ENCODE data around the gene ATXN2.
A peak's percentile ranks its signal among the peaks of the same experiment; 100 is the strongest.

Gene ATXN2

DNA sequence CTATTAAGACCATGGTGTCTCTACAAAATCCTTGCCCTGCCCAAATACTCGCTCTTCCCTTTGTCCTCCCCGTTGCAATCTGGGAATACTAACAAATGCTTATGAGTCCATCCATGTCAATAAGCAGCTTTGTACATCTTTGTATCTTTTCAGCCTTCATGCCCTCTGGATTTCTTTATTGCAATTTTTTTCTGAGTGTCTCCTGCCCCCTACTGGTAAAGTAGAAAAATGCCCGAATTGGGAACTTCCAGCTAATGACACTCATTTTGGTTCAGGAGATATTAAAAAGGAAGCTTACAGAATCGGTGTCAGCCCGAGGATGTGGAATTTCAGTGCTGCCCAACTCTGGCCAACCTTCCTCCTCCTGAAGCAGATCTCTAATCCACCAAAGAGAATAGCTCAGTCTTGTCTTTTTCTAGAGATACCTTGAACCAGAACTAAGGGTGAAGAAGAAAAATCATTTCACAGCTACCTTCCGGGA lies 147.4 kb downstream of the ATXN2 start:
- peak; percentile 54 for DNase-seq (ENCODE audit: low spot score)

GRCh38 chr12:111451232-111451631 lies 147.9 kb downstream of the ATXN2 start:
- no peak for DNase-seq (ENCODE audit: low spot score)

DNA sequence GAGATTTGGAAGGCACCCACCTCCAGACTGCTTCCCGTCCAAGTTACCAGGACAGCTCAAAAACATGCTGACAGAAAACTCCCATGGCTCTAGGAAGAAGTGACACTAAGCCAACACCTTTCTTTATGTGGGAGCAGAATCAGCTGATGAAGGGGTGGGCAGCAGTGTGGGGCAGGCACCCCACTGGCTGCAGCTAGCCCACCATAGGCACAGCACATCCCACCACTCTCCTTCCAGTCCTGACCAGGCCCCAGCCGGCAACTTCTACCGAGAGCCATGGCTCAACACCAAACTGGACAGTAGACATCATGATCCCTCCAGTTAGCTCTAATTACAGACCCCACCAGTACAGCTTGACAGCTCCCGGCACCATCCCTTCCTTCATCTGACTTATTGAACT lies 148.4 kb downstream of the ATXN2 start:
- no peak for DNase-seq (ENCODE audit: low spot score)

DNA sequence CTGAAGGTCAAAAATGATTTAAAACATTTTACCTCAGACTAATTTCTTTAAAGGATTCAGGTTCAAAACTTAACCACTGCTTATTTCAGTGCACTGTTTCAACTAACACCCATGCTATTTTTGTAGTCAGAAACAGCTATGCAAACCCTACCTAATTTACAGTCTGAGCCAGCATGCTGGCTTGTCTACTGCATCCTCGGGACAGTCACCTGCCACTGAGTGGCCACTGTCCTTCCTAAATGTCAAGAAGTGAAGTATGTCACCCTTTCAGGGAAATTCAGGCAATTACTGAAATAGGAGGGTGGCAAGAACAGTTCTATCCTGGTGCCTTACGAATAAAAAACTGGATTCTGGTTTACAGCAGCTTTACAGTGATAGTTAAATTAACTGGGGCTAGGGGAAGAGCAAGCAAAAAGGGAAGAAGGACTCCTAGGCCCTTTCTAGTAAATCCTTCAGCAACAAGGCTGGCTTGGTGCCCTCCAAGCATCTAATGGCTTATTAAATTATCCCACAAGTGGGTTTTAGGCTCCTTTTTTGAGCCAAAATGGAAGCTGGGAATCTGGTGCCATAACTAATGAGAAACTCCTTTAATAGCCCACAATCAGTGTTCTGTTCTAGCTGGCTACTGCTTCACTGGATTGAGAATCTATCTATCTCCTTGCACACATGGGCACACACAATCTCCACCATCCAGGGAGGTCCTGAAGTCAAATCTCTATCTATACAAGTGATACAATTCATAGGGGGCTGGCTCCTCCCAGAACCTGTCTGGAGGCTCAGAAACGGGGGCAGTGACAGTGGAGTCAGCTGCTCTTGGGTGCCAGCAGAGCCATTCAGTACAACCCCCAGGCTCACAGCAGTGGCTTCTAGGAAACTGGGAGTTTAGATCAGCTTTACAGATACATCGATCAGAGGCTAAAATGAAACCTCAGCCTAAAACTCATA lies 150.0 kb downstream of the ATXN2 start:
- no peak for DNase-seq (ENCODE audit: low spot score)

- no peak for DNase-seq (ENCODE audit: low spot score)
Measured at GRCh38 chr12:111448266-111448830, 150.8 kb downstream of the ATXN2 start.

GRCh38 chr12:111447571-111448265 lies 151.4 kb downstream of the ATXN2 start:
- DNase-seq (ENCODE audit: low spot score) = no peak

GRCh38 chr12:111446631-111447570 lies 152.2 kb downstream of the ATXN2 start:
- no peak for DNase-seq (ENCODE audit: low spot score)

DNA sequence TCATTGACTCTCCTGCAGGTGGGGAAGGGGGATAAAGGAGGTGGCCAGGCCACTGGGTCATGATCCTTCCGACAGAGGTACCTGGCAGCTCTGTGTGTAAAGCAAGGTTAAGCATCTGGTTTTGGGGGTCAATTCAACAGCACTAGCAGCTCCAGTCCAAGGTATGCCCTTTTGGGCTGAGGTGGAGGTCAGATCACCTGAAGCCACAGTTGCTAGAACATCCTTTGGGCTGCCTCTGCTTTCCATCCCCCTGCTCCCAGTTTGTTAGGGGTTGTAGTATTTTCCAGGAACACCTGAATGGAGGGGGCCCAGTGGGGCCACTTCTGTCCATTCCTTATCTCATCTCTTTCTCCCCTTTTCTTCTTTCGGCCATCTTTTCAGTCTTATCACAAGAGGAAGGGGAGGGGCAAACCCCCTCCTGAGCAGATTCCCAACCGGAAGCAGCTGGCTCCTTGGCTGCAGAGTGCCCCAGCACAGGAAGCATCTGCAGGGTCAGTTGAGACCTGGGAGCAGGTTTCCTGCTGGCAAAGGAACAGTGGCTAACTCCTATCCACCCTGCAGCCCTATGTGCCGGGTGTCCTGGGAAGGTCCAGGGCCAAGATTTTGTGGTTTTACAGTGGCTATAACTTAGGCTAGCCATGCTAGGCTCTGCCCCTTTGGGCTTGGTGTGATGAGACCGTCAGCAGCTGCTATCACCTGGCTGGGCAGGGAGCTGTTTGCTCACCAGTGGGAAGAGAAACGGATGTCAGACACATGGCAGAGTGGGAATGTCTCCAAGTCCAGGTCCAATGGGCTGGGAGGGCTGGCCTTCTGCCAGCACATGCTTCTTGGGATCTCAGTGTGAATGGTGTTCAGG lies 153.2 kb downstream of the ATXN2 start:
- no peak for DNase-seq (ENCODE audit: low spot score)

DNA sequence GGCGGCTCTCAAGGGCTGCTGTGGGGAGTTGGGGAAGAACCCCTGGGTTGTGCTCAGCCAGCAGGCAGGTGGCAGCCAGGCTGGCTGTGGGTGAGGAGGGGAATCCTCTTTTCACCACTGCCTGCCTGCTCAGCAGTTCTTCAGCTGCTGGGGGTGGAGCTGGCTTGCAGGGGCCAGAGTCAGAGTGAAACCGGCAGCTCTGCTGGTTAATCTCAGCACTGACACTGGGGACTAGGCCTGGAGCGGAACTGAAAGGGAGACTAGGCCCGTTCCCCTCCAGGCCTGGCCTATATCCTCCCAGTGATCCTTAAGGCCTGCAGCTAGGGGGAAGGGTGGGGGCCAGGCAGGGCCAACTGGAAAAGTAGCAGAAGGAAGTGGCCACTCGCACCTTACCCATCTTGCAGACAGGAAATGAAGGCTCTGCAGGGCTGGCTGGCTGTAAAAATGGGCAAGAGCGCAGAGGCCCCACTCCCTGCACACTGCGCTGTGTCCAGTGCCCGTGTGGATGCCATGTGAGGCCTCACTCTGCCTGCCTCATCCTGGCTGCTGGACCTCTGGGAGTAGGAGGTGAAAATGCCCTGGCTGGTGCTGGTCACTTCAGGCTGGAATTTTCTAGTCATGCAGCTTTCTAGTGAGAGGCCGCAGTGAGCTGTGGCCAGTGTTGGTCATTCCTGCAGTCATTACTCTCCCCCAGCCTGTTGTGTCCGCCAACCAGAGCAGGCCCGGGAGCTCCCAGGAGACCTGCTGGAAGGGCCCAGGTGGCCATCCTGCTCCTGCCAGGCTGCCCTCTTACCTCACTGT lies 154.0 kb downstream of the ATXN2 start:
- DNase-seq (ENCODE audit: low spot score) = no peak

GRCh38 chr12:111444314-111444924 lies 154.7 kb downstream of the ATXN2 start:
- no peak for DNase-seq (ENCODE audit: low spot score)

GRCh38 chr12:111443586-111443985 lies 155.5 kb downstream of the ATXN2 start:
- DNase-seq (ENCODE audit: low spot score) = no peak

- DNase-seq (ENCODE audit: low spot score) = no peak
Measured at GRCh38 chr12:111443086-111443485, 156.0 kb downstream of the ATXN2 start.

GRCh38 chr12:111442301-111443045 lies 156.6 kb downstream of the ATXN2 start:
- DNase-seq (ENCODE audit: low spot score) = no peak

DNA sequence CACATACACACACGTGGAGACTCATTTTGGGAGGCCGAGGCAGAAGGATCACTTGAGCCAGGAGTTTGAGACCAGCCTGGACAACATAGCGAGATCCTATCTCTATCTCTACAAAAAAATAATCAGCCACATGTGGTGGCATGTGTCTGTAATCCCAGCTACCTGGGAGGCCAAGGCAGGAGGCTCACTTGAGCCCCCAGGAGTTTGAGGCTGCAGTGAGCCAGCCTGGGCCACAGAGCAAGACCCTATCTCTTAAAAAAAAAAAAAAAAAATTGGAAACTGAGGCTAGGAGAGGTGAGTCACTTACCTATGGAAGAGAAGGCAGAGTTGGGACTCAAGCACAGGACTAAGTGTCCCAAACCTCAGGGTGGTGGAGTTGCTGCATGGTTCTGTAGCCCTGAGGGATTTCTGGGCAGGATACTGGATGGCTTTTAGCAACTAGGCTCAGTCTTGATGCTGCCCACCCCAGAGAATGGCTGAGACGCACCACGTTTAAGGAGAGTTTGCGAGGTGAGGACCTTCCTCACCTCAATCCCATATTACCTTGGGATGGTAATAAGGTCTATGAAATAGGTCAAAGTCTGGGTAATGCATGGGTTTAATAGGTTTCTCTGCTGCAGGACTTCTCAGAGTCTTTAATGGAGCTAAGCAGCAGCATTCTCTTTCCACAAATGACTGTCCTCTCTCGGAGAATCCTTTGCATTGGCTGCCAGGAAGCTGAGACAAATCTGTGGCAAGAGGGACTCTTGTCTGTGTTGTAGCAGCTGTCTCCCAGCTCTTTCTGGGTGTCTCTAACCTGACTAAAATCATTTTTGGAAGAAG lies 157.8 kb downstream of the ATXN2 start:
- DNase-seq (ENCODE audit: low spot score) = no peak

DNA sequence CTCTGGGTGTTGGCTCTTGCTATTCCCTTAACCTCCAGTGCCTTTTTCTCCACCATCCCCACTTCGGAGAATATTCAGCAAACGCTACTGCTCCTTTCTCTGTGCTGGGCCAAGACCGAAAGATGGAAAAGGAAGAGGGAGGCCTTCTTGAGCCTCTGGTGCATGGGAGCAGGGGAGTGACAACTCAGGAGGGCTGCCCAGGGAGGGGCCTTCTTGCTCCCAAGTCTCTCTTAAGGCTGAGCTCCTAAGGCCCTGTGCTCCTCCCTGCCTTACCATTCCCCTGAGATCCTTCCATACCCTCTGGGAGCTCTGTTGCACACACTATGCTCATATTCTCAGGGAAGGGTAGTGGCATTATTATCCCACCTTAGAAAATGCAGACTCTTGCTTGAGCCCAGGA lies 158.5 kb downstream of the ATXN2 start:
- no peak for DNase-seq (ENCODE audit: low spot score)

- DNase-seq (ENCODE audit: low spot score) = no peak
Measured at GRCh38 chr12:111440152-111440551, 159.0 kb downstream of the ATXN2 start.

DNA sequence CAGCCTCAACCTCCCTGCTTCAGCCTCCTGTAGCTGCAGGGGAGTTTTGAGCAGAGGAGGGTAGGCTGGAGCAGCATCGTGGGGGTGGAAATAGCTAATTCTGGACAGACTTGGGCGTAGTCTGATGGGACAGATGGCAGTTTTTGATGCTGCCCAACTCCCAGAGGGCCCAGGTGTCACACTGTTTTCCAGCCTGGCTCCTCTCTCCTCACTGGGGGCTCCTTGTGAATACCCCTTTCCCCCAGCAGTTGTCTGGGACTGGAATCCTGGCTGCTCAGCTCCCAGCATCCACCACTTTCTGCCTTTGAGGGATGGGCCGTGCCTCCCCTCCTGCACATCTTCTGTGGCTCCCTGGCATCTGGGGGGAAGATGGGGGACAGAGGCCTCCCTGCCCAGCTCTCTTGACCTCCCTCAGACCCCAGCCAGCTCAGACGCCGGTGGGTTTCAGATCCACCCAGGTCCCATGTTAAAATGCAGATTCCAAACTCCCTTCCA lies 159.4 kb downstream of the ATXN2 start:
- no peak for DNase-seq (ENCODE audit: low spot score)

GRCh38 chr12:111438481-111438880 lies 160.6 kb downstream of the ATXN2 start:
- no peak for DNase-seq (ENCODE audit: low spot score)

Data from COLO829 (cell line).